Measurements from ENCODE around the gene TAB3.

GRCh38 chrX:30935985-30936384 lies 46.9 kb upstream of the TAB3 start:
- TF ChIP-seq POLR2A (IDR thresholded peaks at IDR 0.05; ENCODE audit: low read depth, low read length): no peak
- TF ChIP-seq POLR2AphosphoS5 (IDR thresholded peaks at IDR 0.05; ENCODE audit: low read depth, low read length): no peak
- TF ChIP-seq TAF1 (IDR thresholded peaks at IDR 0.05; ENCODE audit: low read depth, low read length): no peak
